ENCODE measurements around the gene LENG8. TPM values are rescaled to one million over a fixed set of nuclear protein-coding genes. Genes with fewer than 3 reads are reported as not detected.

Gene LENG8
- total and polyA plus RNA-seq, 7 donors = 13.6 to 286 (median 81.3) TPM

- H3K4me1 ChIP-seq = peaks cover 0 to 25% (median 5%) of the 10 kb centered on the region in 4 donors
- intact Hi-C loops (cut with DNase I) = no loop called here
- peak overlapping the region; percentile 43 to 62 (median 50) for H3K27ac ChIP-seq
- TF ChIP-seq EP300 (IDR thresholded peaks at IDR 0.05) = no peak
- TF ChIP-seq POLR2AphosphoS5 (IDR thresholded peaks at IDR 0.05) = no peak
- TF ChIP-seq CTCF (IDR thresholded peaks at IDR 0.05) = no peak
- TF ChIP-seq POLR2A (IDR thresholded peaks at IDR 0.05) = no peak
- H3K27me3 ChIP-seq = peaks cover 38 to 89% (median 65%) of the 10 kb centered on the region in 3 donors
- WGBS, 2 donors = 87% methylated on average over 26 of the region's 26 CpGs
- no peaks in the 10 kb centered on the region for H3K9me3 ChIP-seq
- no peak for DNase-seq
- H3K4me3 ChIP-seq = no peak overlapping the region
- H3K36me3 ChIP-seq = no peaks in the 10 kb centered on the region
Observed at GRCh38 chr19:54418930-54419800, 29.8 kb upstream of the LENG8 start.

- TF ChIP-seq CTCF (IDR thresholded peaks at IDR 0.05) (no peak), POLR2AphosphoS5 (IDR thresholded peaks at IDR 0.05) (no peak), EP300 (IDR thresholded peaks at IDR 0.05) (no peak), POLR2A (IDR thresholded peaks at IDR 0.05) (no peak)
- Histone ChIP-seq H3K27ac (peak overlapping the region; percentile 43 to 62 (median 50)), H3K4me1 (peaks cover 0 to 25% (median 5%) of the 10 kb centered on the region in 4 donors), H3K36me3 (no peaks in the 10 kb centered on the region), H3K27me3 (peaks cover 32 to 84% (median 56%) of the 10 kb centered on the region in 3 donors), H3K9me3 (no peaks in the 10 kb centered on the region), H3K4me3 (no peak overlapping the region)
- intact Hi-C loops (cut with DNase I) = no loop called here
- no peak for DNase-seq
- 24 to 47% methylated on average over 10 of the region's 10 CpGs for WGBS, 2 donors
Observed at GRCh38 chr19:54420068-54420382, 29.0 kb upstream of the LENG8 start.

- WGBS, 2 donors = 7 to 33% methylated on average over 37 of the region's 37 CpGs
- DNase-seq = peak; percentile 79
- peaks cover 0 to 19% (median 5%) of the 10 kb centered on the region in 4 donors for H3K4me1 ChIP-seq
- no peak for TF ChIP-seq EP300 (IDR thresholded peaks at IDR 0.05)
- TF ChIP-seq POLR2A (IDR thresholded peaks at IDR 0.05) = peak in 1 of 2 donors; percentile 9
- peak in 2 of 4 donors; percentile 41 to 64 for TF ChIP-seq POLR2AphosphoS5 (IDR thresholded peaks at IDR 0.05)
- TF ChIP-seq CTCF (IDR thresholded peaks at IDR 0.05) = no peak
- intact Hi-C loops (cut with DNase I) = no loop called here
- no peaks in the 10 kb centered on the region for H3K36me3 ChIP-seq
- peak overlapping the region in 2 of 4 donors; percentile 9 to 25 for H3K4me3 ChIP-seq
- H3K27me3 ChIP-seq = peaks cover 27 to 83% (median 51%) of the 10 kb centered on the region in 3 donors
- no peaks in the 10 kb centered on the region for H3K9me3 ChIP-seq
- H3K27ac ChIP-seq = peak overlapping the region; percentile 44 to 62 (median 57)
Observed at GRCh38 chr19:54420383-54421168, 28.4 kb upstream of the LENG8 start.

- intact Hi-C loops (cut with DNase I) = no loop called here
- Histone ChIP-seq H3K36me3 (no peaks in the 10 kb centered on the region), H3K4me1 (peaks cover 0 to 18% (median 5%) of the 10 kb centered on the region in 4 donors)
Observed at GRCh38 chr19:54421169-54421516, 27.9 kb upstream of the LENG8 start.

More at GRCh38 chr19:54421169-54421516, 27.9 kb upstream of the LENG8 start:
- H3K9me3 ChIP-seq = no peaks in the 10 kb centered on the region
- peaks cover 22 to 83% (median 45%) of the 10 kb centered on the region in 3 donors for H3K27me3 ChIP-seq
- peak overlapping the region in 3 of 4 donors; percentile 39 to 59 (median 44) for H3K27ac ChIP-seq
- TF ChIP-seq EP300 (IDR thresholded peaks at IDR 0.05) (no peak), POLR2AphosphoS5 (IDR thresholded peaks at IDR 0.05) (no peak), POLR2A (IDR thresholded peaks at IDR 0.05) (no peak), CTCF (IDR thresholded peaks at IDR 0.05) (no peak)
- 42 to 60% methylated on average over 9 of the region's 9 CpGs for WGBS, 2 donors
- no peak overlapping the region for H3K4me3 ChIP-seq
- no peak for DNase-seq
